ENCODE data around the gene TNS1.

Gene TNS1

DNA sequence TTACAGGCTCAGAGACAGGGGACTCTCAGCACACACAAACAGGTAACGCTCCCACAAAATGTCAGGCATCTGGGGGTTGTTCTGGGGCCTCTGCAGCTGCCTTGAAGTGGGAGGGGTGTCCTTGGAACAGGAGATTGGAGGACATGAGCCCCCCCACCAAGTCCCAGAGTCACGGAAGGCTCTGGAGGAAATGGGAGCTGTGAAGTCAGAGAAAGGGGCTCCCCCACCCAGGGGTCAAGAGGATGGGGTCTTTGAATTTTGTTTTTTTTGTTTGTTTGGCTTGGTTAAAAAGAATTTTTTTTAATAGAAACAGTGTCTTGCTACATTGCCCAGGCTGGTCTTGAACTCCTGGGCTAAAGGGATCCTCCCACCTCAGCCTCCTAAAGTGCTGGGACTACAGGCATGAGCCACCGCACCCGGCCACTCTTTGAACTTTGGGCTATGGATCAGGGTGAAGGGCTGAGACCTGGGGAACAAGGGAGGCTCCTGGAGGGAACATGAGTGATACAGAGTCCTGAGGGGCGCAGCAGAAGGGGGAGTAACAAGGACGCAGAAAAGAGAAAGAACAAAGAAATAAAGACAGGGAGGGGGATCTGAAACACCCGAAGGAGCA is 46.8 kb downstream of the TNS1 start:
- DNase-seq, result no peak

DNA sequence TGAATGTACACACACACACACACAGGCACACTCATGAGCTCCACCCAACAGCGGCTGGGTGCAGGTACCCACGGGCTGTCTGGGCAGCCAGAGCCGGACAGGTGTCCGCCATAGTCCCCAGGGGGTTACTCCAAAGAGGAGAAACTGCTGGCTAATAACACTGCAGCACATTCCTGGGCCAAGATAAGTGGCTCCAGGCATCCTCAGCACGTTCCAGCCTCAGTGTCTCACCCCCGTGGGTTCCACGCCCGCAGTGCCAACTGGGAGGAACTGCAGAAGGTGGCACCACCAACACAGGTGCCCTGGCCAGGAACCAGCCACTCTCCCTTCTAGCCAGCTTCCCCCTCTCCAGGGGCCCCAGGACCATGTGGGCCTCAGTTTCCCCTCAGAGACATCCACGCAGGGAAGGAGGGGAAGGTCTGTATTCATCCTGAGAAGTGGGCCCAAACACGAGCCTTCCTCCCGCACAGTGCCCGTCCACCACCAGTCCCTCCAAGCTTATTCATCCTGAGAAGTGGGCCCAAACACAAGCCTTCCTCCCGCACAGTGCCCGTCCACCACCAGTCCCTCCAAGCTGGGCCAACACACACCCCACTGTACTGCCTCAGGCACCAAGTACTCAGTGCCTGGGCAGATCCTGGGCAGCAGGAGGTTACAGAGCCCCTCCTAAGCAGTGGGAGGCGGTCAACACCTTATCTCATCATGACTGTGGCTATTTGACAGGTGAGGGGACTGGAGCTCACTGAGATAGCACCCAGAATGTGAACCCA is 47.6 kb downstream of the TNS1 start:
- DNase-seq, result no peak

DNA sequence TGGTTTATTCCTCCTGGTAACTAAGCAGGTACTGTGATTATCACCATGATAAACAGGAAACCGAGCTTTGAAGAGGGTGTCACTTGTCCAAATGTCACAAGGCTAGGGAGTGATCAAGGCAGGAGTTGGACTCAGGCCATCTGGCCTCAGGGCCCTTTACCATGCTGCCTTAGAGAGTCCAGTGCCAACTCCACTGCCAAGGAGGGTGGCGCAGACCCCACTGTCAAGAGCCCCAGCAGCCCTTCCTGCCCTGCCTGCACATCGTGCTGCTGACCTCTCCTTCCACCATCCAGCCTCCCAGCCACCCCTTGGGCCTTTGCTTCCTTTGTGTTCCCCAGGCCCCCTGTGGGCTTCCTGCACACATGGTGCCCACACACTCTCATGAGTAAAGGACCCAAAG is 48.3 kb downstream of the TNS1 start:
- no peak for DNase-seq

DNA sequence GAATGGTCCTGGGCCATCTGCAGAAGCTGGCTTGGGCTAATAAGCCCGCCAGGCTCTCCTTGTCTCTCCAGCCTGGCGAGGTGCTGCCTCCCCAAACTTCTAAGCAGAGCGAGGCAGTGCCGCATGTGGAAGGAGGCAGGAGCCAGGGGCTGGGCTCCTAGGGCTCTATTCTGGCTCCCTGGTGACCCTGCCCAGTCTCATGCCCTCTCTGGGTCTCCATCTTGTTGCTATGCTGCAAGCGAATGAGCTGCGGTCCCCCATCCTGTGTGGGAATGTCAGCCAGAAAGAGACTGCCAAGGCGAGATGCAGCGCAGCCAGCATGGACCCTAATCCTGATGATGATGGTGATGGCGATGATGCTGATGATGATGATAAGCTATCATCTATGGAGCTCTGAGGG is 48.7 kb downstream of the TNS1 start:
- DNase-seq, result no peak

DNA sequence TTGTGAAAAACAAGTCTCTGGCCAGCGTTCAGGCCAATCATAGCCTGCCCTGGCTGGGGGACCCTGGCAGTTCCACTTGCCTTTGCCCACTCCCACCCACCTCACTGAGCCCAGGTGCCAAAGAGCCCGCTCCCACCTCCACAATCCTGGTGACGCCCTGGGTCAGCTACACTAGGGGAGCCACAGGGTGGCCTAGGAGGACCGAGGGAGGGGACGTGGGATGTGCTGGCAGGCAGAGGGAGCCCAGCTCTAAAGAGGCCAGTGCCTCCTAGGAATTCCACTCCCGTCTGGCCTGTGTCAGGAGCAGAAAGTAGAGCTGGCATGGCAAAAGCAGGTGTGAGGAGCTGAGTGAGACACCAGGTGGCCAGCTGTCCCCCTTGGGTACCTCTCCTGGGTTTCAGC is 49.3 kb downstream of the TNS1 start:
- DNase-seq, result no peak

DNA sequence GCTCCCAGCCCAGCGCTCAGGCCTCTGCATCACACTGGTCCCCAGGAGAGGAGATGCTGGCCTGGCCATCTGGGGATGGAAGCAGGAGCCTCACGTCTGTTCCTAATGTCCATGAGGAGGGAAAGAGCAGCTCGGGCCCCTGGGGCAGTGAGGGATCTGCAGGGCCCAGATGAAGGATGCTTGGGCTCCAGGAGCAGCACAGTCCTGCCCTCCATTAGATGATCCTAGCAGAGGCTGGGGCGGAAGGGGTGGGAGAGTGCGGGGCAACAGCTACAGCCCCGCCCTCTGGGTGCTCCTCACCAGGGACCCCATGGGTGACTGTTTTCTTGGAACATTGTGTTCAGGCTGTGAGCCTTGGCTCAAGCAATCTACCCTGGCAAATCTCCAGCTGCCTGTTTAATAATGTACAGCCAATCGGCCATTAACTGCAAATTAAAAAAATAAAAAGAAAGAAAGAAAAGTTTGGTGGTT is 49.7 kb downstream of the TNS1 start:
- DNase-seq, result no peak

DNA sequence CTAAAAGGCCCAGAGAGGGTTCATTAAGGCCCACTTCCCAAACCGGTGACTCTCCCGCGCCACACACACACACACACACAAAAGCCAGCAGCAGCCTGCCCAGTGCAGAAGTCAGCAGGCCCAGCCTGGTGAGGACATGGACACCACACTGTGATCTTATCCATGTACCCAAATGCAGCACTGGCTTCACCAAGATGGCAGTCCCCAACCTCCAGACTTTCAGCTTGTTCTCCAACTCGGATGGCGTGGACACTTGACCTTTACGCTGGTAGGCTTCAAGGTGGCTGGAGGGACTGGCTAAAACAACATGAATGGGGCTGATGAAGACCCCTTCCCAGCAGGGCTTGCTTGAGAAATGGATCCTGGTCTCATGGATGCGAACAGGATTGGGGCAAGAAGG is 50.4 kb downstream of the TNS1 start:
- no peak for DNase-seq

DNA sequence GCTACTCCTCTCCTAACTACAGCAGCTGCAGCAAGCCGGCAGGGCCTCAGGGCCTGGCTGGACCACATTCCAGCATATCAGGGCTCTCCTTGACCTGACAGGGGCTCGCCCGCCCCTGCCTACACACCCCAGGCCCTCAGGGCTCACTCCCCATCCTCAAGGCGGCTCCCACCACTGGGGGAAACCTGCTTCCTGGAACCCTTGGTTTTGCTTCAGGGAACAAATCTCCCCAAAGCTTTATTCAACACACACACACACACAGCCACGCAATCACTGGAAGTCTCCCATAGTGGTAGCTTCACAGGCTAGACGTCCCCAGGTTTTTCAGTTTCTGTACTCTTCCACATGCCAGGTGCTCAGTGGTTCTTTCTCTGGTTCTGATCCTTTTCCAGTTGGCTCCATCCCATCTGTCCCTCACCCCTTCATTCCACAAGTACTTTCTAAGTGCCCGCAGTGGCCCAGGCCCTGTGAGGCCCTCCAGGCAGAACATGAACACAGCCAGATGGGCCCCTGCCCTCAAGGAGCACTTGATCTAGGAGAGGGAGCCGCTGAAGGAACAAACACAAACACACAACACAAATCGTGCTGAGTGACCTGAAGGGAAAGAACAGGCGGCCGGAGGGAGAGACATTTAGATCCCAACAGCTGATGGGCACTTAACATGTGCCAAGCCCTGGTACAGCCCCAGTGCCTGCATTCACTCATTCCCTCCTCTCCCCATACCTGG is 51.1 kb downstream of the TNS1 start:
- no peak for DNase-seq

DNA sequence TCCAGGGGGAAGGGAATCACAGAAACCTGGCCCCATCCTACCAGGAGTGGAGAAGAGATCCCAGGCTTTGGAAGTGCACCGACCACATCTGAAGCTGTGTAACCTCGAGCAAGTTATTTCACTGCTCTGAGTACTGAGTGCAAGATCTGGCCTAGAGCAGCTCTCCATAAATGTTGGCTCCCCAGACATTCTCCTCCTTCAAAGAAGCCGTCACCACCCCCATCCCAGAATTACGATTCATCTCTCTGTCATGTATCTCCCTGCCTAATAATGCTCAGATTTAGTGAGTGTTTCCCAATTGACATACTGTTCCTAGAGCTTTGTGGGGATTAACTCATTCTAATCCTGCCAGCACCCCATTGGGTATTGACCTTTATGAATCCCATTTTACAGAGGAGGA is 51.7 kb downstream of the TNS1 start:
- DNase-seq, result no peak

DNA sequence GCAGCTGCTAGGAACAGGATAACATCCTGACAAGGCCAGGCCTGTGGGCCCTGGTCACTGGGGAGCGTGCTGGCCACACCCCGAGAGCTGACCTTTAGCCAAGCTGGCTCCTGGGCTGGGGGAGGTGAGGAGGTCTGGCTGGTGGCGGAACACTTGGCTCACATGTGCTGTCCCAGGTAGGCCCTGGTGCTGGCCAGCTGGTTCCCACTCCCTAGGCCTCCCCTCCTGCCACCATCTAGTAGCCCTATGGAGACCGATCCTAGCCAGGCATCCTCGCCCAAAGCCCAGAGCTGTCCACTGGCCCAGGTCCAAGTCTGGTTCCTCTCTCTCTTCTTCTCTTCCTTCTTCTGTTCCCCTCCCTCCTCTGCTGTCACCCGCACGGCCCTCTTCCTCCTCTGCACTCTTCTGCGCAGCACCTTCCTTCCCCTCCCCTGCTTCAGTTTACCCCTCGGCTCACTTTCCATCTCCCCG is 52.4 kb downstream of the TNS1 start:
- no peak for DNase-seq

DNA sequence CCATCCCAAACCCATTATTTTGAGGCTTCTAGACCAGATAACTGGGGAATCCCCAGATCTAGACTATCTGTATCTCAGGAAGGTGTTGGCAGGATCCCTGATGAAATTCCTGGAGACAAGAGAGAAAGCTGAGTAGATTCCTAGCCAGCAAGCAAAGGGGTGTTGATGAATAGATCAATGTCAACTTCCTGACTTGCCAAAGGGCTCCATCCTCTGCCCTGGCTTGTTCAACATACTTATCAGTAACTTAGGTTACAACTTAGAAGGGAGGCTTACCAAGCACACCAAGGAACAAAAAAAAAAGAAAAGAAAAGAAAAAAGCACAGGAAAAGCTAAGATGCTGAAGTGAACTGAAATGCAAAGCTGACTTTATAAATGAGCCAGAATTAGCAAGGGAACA is 53.3 kb downstream of the TNS1 start:
- DNase-seq, result no peak

DNA sequence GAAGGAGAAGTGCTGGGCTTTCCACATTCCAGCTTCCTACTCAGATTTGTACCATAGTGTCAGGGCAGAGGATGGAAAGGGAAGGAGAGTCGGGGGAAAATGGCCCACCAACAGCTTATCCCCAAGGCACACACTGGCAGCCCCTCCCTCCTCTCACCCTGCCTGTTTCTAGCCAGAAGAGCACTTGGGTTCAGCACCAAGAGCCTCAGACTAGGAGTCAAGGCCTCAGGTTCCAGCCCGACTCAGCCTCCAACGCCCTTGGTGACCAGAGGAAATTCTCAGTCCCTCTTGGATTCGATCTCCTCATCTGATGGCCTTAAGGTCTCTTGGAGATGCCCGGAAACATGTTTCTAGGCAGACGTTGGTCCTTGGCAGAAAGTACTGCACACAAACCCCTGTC is 53.9 kb downstream of the TNS1 start:
- DNase-seq, result no peak

DNA sequence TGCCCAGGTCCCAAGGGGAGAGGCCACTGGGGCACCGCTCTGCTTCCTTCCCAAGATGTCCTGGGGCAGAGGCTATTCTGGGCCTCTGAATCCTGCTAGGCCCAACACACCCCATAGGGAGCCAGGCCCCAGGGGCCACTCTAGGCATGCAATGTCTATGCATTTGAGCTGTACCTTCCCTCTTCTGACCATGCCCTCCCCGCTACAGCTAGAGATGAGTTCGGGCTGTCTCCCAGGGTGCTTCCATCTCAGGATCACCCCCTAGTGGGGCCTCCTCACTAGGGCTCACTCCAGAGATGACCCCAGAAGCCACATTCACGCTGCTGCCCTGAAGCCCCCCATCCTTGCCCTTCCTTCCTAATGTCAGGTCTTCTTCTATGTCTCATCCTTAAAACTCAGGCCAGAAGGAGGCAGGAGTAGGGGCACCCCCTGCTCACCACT is 54.4 kb downstream of the TNS1 start:
- no peak for DNase-seq

DNA sequence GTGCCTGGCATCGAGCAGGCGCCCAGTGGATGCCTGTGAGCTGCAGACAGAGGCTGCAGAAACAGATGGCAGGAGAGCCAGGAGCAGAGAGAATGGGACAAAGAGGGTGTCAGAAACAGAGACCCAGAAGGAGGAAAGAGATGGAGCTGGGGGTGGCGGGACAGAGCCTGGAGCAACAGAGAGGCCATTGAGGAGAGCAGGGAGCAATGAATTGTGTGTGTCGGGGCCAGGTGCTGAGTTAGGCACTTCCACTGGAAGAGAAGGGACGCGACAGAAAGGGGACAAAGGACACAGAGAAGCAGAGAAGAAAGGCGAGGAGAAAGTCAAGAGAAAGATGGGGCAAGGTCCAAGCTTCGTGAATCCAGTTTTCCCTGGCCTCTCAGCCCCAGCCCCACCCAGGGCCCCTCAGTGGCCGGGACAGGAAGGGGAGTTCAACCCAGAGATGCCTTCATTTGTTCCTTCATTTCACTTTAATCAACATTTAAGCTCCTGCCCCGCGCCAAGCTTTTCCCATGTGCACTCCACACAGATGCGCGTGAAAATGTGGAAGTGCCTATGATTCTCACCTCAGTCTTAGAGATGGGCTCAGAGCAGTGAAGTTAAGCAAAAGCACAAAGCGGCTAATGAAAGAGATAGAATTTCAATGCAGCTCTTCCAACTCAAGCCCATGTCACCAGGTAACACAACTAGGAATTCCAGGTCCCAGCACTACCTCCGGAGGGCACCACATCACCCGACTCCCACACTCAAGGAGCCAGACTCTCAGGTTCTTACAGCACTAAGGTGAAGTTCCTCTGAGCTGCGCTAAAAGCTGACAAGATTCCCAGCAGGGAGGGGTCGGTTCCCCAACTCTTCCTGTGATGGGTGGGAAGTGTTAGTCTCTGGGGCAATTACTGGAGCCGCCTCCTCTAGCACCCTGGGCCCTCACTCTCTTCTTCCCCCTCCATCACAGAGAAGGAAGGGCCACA is 55.1 kb downstream of the TNS1 start:
- DNase-seq, result no peak

DNA sequence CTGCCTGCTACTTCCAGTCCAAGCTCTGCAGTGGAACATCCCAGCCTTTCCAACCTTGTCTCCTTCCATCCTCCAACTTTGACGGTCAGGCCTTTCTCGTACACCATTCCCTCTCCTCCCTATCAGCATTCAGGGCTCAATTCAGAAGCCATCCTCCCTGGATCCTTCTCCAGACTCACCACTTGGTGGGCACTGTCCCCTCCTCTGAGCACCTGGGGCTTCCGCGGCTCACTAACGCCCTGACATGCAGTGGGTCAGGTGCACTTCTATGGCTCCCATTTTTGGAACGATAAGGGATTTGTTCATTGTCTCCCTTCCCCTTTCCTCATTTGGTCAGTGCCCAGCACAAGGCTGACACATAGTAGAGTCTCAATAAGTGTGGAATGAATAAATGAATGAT is 56.7 kb downstream of the TNS1 start:
- no peak for DNase-seq

DNA sequence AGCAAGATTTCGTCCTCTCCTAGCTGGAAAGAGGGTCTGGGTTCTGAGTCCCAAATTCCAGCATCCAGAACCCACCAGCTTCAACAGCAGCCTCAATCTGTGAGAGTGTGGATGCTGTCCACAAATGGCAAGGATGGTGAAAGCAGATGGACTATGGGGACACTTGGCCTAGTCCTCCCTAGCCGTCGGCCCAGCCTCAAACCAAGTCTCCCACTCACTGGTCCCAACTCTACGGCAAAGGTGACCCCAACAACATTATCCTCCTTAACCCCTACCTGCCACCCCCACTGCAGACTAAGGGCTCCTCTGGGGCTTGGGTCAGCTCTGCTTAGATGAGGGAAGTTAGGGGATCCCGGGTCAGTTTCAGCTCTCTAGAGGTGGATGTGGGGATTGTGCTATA is 57.3 kb downstream of the TNS1 start:
- no peak for DNase-seq

DNA sequence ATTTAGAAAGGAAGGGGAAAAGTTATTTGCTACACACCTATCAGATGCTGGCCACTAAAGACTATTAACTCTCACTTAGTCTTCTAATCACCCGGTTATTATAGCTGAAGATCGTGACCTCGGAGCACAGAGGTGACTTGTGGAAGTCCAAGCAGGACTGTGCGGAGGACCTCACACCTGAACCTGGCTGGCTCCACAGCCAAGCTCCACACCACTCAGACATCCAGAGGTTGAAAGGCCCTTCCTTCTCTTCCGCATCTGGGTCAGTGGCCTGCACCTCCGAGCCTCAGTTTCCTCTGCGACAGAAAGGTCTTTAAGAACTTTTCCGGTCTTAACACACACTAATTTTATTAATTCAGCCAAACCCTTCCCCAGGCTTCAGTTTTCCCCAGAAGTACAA is 57.9 kb downstream of the TNS1 start:
- DNase-seq, result no peak

DNA sequence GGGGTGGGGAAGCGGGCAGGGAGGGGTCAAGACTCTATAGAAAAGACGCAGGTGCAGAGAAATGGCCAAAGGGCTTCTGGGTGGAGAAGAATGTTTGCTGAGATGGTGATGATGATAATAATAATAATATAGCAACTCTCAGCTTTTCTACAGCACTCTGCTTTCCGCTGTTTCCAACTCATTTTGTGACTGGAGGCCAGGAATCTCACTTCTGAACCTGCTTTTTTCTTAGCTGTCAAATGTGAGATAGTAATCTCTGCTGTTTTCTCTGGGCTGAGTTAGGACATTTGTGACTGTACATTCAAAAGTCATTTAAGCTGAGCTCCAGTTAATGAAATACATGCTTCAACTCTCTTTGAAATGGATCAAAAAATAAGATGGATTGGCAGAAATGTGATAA is 58.4 kb downstream of the TNS1 start:
- DNase-seq, result no peak

DNA sequence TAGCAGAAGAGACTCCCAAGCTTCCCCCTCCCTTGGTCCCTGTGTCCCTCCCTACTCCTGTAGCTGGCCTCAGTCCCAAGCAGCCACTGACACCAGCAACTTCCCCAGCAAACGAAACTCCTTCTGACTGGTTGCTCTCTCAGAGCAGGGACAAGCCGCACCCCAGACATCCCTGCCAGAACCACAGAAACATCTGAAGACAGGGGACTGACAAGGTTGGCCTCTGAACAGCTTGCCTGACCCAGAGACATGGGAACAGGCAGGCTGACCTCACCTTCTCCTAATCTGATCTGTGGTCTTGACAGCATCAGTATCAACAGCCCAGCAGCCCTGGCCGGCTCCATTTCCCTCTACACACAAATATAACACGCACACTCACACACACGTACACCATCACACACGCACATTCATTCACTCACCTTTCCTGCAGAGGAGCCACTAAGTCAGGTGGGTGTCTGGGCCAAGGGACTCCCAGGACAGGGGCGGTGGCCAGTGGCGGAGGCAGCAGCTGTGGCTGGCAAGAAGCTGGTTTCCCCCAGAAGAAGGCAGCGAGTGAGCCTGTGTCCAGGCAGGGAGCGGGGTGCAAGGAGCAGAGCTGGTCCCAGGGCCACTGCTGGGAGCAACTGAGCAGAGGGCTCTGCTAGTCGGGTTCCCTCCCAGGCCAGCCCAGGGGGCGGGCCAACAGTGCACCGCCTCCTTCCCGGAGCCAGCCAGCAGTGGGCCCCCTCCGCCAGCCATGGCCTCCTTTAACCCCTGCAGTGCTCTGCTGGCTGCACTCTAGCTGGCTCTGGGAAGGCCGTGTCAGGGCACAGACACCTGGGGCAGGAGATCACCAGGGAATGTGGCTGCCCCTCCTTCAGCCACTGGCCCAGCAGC is 59.1 kb downstream of the TNS1 start:
- DNase-seq, result peak; percentile 36

DNA sequence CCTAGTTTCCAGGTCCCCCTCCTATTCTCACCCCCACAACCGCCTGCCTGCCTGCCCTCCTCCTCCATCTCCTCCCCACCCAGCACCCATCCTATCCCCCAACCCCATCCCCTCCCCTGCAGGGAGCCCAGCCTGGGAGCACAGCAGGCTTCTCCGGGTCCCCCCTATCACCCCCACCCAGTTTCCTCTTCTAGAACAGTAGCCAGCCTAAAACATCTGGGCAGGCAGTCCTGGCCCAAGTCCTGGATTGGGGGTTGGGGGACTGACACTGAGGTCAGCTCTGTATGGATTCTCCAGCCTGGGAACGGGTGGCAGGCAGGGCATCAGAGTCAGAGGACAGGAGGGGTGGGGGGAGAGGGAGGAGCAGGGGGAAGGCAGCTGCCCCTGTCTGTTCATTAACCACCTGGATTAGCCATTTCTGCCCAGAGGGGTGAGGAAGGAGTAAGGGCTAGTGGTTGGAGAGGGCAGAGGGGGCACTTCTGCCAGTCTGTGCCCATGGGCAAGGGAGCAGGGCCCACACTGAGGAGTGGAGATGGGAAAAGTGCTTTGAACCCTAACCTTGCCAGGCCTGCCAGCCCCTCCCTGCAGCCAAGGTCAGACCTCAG is 60.0 kb downstream of the TNS1 start:
- DNase-seq, result no peak
